GM23338 (cell line): ENCODE results near the gene BANP.

Experiments used
- EZH2 ChIP-seq: fragments of 200-600 bp; sonication (generic); IDR thresholded peaks from one replicate; pipeline ENCODE4 v1.8.0; 2017; ENCODE audit warnings: antibody characterized with exemption, mild to moderate bottlenecking, low read depth; ENCODE audit not compliant: unreplicated experiment
- EZH2phosphoT487 ChIP-seq: fragments of 200-600 bp; sonication (generic); IDR thresholded peaks from one replicate; pipeline ENCODE4 v1.8.1; 2018; ENCODE audit warnings: antibody characterized with exemption; ENCODE audit not compliant: unreplicated experiment
- POLR2AphosphoS5 ChIP-seq: IDR thresholded peaks from 2 replicates; pipeline ENCODE4 v1.6.1; 2016; ENCODE audit warnings: antibody characterized with exemption, low read depth
- TF ChIP-seq, protein P1 (sequence below), 2 experiments: fragments of 200-600 bp in 1 of 2; sonication (generic) in 1 of 2; conservative IDR thresholded peaks; 2 replicates each; pipeline versions ENCODE4 v1.5.1 to v1.6.1; 2016 to 2017; ENCODE audit warnings: antibody characterized with exemption in 2 of 2, low read depth in 2 of 2, mild to moderate bottlenecking in 2 of 2, moderate library complexity in 1 of 2

DNA sequence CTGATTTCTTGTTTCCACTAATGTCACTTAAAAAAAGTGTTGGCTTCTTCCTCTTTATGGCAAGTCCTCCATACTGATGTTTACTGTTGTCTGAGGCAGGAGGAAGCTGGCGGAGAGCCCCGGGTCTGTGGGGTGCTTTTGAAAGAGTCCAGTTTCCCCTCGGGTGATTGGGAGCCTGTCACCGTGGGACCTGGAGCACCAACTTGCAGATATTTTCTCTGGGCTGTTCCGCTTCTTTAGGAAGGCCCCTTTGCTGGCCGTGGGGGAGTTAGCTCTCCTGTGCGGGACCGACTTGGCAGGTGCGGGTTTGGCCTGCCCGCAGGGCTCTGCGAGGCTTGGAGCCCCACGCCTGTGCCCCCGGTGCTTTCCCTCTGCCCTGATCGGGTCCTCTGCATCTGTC lies 3.1 kb downstream of the BANP start:
- TF ChIP-seq, protein P1, sequence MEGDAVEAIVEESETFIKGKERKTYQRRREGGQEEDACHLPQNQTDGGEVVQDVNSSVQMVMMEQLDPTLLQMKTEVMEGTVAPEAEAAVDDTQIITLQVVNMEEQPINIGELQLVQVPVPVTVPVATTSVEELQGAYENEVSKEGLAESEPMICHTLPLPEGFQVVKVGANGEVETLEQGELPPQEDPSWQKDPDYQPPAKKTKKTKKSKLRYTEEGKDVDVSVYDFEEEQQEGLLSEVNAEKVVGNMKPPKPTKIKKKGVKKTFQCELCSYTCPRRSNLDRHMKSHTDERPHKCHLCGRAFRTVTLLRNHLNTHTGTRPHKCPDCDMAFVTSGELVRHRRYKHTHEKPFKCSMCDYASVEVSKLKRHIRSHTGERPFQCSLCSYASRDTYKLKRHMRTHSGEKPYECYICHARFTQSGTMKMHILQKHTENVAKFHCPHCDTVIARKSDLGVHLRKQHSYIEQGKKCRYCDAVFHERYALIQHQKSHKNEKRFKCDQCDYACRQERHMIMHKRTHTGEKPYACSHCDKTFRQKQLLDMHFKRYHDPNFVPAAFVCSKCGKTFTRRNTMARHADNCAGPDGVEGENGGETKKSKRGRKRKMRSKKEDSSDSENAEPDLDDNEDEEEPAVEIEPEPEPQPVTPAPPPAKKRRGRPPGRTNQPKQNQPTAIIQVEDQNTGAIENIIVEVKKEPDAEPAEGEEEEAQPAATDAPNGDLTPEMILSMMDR (conservative IDR thresholded peaks at IDR 0.05; ENCODE audit: low read depth in 2 of 2): no peak
- no peak for TF ChIP-seq EZH2phosphoT487
- TF ChIP-seq POLR2AphosphoS5: no peak
- TF ChIP-seq EZH2: no peak
